Astrocyte of the cerebellum (primary cell): ENCODE data around the gene ADAMTS3.

Source experiments
- DNase-seq: peaks from one replicate; pipeline ENCODE4 v3.0.0-alpha.2; 2011; ENCODE audit warnings: low read depth
- H3K4me3 ChIP-seq: 2 replicates; pipeline ENCODE4 v1.5.1; 2011; ENCODE audit warnings: mild to moderate bottlenecking, low read depth, low read length, moderate library complexity
- CTCF ChIP-seq: IDR thresholded peaks from 2 replicates; pipeline ENCODE4 v1.5.1; 2012; ENCODE audit warnings: low read length, low read depth, moderate library complexity, mild to moderate bottlenecking; ENCODE audit errors: missing control alignments
- in situ Hi-C: cut with HindIII; loops from 2 replicates; pipeline ENCODE4 v1.10.0; 2017; ENCODE audit warnings: low sequenced_read_pairs

Gene ADAMTS3

DNA sequence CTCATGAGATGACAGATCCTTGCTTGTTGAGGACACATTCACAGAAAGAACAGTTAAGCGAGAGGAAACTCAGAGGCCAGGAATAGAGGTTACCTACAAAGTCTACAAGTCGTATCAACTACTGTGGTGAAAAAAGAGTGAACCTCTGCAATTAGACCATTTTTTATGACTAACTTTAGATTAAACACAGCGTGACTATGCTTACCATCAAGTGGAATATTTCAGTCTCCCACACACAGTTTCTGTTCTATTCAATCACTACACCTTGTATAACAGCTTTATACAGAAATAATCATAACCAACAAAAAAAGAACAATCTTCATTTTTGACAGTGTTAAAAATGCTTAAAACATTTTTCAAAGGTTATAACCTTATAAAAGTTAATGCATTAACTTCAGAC lies 46.6 kb downstream of the ADAMTS3 start:
- DNase-seq: no peak
- TF ChIP-seq CTCF: no peak
- no peak overlapping the region for H3K4me3 ChIP-seq
- in situ Hi-C loops: no loop called here

GRCh38 chr4:72513227-72513626 lies 55.8 kb downstream of the ADAMTS3 start:
- no peak for DNase-seq
- TF ChIP-seq CTCF: no peak
- in situ Hi-C loops: no loop called here
- no peak overlapping the region for H3K4me3 ChIP-seq

- in situ Hi-C loops: no loop called here
- TF ChIP-seq CTCF: no peak
- no peak overlapping the region for H3K4me3 ChIP-seq
- DNase-seq: no peak
These were observed 61.1 kb downstream of the ADAMTS3 start for GRCh38 chr4:72507860-72508419.

DNA sequence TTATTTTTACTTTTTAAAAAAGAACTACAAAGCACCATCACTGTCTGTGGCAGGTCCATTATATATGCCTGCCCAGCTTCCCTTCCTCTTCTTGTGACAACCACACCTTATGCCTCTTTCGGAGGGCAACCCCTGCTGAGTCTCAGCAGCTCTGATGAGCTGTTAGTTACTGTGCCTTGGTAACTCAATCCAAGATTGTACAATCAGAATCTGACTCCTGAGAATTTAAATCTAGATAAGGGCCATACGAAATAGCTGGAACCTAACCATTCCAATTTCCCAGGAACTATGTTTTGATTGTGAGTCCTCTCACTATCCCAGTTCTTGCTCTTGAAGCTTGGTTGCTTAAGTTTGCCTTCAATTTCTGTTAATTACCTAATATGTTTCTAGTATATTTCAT lies 61.9 kb downstream of the ADAMTS3 start:
- no peak for DNase-seq
- in situ Hi-C loops: no loop called here
- TF ChIP-seq CTCF: no peak
- H3K4me3 ChIP-seq: no peak overlapping the region

- no peak for DNase-seq
- peak; percentile 90 for TF ChIP-seq CTCF
- in situ Hi-C loops: no loop called here
- H3K4me3 ChIP-seq: no peak overlapping the region
These were observed 63.7 kb downstream of the ADAMTS3 start for GRCh38 chr4:72505314-72505744.

GRCh38 chr4:72500214-72500613 lies 68.8 kb downstream of the ADAMTS3 start:
- no peak for DNase-seq
- TF ChIP-seq CTCF: no peak
- H3K4me3 ChIP-seq: no peak overlapping the region
- in situ Hi-C loops: no loop called here
